Measurements from ENCODE around the gene CTSH.
"Not testable (repeated sequence)": the region's sequence is repeated elsewhere in the genome, so short reads cannot be mapped to it uniquely, and the experiment has no call there.

CTSH gene

GRCh38 chr15:78938658-78939488, 6.0 kb downstream of the CTSH start:
- no peak for DNase-seq

DNA sequence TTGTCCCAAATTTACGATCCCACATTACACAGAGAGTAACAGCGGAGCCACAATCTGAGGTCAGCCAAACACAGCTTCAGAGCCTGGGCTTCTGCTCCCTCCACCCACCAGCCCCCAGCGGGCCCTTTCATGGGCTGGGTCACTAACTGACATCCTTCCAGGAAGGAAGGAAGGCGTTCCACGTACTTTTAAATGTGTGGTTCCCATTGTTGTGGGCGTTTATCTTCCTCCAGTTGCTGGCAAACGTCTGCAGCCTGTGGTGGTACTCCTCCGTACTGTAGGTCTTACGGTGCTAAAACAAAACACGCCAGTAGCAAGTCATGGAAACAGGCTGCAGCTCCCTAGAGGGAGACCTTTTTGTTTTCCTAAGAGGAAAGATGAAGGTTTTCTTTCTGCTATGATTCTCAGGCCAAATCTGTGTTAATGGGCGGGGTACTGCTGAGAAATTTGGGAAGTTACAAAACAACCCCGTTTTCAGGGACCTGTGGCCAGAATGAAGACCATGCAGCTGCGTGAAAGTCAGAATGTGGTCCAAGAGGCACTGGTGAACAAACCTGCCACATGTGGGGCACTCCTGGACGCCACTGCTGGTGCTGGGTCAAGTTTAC, 7.6 kb downstream of the CTSH start:
- no peak for DNase-seq

GRCh38 chr15:78934655-78935023, 10.2 kb downstream of the CTSH start:
- no peak for DNase-seq

- DNase-seq, result no peak
Measured at GRCh38 chr15:78933823-78934654, 10.8 kb downstream of the CTSH start.

GRCh38 chr15:78933187-78933822, 11.5 kb downstream of the CTSH start:
- DNase-seq, result no peak

- DNase-seq, result no peak
Measured at GRCh38 chr15:78932258-78932808, 12.5 kb downstream of the CTSH start.

DNA sequence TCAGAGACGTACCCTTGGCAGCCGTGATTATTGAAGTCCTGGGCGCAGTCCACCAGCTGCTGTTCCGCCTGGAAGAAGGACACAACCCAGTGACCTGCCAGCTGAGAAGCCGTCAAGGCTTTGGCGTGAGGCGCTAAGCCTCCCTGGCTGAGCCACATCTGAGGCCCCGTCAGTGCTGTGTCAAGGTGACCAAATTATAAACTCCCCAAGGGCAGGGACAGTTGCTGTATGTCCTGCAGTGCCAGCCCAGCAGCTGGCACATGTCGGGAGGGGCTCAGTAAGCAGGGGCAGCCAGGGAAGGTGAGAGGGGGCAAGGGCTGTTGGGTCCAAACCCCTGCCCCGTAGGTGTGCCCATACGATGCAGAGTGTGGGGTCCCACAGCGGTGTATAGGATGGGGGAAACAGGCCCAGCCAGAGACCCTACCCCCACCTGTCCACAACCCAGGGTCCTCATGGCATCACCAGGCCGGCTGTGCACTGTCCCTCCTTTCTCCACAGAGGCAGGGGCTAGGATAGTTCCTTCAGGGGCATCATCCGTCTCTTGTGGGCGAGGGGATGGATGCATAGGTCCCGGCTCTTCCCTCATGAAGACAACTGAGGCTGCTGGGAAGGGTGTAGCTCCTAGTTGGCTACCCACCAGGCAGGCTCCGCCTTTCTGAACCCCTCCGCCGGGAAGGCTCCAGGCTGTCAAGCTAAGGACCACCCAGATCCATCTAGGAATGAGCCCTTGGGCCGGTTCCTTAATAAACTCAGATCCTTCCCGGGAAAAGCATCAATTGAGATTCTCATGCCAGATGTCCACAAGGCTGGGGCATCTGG, 13.2 kb downstream of the CTSH start:
- DNase-seq, result no peak

GRCh38 chr15:78930577-78931388, 14.1 kb downstream of the CTSH start:
- no peak for DNase-seq

DNA sequence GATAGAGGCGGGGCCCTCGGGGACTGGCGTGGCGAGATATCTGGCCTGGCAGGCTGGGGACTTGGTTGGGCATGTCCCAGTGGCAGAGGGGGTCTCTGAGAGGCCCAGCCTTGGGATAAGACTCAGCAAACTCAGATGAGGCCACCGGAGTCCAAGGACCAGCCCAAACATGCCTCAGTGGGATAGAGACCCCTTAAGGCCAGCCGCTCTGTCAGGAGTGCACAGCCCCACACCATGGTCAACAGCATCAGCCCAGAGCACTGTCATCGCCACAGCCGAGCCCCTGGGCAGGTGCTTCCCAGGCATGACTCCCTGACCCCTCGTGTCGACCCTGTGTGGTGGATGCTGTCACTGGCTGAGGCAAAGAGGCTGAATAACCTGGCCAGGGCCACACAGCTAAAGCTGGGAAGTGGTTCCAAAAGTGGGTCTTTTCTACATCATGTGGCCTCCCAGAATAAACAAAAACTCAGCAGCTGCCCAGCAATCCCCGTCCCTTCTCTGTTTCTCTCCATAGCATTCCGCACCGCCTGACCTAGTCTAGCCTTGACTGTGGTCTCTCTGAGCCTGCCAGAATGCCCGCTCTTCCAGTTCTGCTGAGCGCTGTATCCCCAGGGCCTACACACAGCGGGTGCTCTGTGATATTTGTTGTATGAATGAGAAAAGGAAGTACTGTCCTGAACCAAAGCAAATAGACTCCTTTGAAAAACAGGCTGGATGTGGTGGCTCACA, 15.1 kb downstream of the CTSH start:
- no peak for DNase-seq

DNA sequence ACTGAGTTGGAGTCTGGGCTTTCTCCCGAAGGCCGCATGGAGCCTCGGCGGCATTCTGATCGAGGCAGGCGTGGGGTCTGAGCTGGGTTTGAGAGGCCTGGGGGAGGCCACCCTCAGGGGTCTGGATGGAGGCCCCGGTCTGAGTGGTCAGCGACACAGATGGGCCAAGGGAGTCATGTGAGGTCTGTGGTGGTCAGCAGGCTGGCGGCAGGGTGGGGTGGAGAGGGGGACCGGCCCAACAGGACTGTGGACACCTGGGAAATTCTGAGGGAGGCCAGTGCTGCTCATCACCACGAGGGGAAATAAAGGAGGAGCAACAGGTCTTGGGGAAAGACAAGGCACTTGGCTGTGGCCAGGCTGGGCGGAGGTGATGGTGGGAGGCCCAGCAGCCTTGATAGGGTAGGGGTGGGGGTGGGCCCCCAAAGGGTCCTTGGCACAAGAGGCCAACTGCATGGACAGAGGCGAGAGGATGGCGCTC, 16.2 kb downstream of the CTSH start:
- DNase-seq, result no peak

DNA sequence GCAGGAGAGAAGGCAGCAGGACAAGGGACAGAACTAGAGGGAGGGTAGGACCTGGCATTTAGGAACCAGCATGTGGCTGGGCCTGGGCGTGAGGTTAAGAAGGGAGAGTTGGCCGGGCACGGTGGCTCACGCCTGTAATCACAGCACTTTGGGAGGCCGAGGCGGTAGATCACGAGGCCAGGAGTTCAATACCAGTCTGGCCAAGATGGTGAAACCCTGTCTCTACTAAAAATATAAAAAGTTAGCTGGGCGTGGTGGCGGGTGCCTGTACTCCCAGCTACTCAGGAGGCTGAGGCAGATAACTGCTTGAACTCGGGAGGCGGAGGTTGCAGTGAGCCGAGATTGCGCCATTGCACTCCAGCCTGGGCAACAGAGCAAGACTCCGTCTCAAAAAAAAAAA, 16.7 kb downstream of the CTSH start:
- DNase-seq, result not testable (repeated sequence)

DNA sequence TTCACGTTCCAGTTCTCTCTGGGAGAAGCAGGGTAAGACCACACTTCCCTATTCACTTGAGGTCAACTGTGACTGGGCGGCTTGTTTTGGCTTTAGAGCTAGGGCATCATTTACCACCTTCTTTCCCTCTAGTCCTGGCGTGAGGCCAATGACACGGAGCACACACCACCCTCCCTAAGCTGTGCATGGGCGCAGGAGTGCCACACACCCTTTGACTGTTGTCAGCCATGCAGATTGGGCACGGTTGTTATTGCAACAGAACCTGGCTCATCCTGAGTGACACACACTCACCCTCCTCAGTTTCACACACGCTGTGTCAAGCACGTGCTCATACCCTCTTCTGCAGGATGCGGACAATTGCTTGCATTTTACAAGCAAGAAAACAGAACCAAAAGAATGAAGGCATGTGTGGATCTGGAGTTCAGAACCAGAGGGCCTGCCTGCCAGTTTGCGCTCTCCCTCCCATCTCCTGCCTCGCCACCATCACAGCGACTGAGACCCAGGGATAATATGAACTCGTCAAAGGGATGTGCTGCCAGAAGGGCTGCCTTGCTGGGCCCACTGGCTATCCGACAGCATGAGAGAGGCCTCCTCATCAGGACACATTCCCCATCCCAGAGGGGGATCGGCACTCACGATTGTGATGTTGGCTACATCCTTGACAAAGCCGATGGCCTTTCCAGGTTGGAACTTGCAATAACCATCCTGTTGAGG, 17.6 kb downstream of the CTSH start:
- DNase-seq, result no peak

GRCh38 chr15:78925956-78926743, 18.7 kb downstream of the CTSH start:
- DNase-seq, result no peak

- DNase-seq, result no peak
Measured at GRCh38 chr15:78925076-78925624, 19.7 kb downstream of the CTSH start.

DNA sequence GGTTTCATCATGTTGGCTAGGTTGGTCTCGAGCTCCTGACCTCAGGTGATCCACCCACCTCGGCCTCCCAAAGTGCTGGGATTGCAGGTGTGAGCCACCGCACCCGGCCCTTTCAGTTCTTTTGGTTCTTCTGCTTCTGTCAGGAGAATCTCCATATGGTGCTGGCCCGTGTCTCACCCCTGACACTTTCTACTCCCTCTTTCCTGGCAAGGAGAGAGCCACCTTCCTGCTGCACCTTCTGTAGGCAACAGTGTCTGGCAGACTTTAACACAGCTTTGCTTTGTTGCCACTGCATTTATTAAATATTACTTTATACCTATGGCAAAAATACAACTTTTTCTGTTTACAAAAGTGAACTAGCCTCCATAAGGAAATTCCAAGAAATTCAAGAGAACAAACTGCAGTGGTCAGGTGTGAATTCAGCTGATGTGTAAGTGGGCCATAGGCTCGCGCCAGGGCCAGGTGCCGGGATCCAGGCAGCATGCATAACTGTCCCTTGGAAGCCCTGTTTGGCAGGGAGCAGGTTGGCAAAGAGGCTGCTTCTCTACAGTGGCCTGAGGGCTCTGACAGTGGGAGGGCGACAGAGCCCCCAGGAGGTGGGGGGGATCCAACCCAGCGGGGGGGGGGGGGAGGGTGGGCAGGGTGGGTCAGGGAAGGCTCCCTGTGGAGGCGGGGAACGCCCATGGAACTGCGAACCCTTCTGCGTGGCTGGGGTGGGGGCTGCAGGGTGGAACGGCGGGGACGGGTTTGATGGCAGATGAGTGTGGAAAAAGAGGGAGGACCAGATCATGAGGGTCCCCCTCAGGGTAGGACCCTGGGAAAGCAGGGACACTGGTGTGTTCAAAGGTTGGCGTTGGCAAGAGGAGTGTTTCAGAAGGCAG, 21.1 kb downstream of the CTSH start:
- DNase-seq, result no peak

DNA sequence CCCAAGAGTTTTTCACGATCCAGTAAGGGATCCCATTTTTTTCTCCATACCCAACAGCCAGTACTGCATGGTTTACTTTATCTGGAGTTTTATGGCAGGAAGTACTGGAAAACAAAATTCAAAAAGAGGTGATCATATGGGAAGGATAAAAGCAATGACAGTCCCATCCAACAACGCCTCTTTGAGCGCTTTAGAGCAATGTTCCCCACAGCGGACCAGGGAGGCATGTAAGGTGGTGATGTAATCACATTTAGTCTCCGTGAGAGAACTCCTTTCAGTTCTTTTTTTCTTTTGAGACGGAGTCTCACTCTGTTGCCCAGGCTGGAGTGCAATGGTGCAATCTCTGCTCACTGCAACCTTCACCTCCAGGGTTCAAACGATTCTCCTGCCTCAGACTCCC, 21.8 kb downstream of the CTSH start:
- DNase-seq, result no peak

DNA sequence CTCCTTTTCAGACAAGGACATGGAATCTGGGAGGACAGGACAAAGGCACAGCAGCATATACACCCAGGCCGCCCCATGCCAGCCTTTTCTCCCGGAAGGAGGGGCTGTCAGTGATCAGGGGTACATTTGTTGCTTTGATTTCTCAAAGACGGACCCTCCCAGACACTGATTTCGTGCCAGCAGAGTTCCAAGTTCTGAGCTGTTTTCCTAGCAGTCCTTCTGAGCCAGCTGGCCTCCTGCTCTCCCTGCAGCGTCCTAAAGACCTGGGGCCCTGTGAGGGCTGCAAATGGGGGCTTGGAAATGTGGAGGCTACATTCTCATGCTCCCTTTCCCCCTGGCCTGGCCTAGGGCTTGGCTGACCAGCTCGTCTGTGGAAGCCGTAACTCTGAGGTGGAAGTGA, 22.3 kb downstream of the CTSH start:
- no peak for DNase-seq

Data from NCI-H524 treated with DMSO at 0.1 percent for 48 hours (cell line).